Esophagus muscularis mucosa (tissue), 4 donors: ENCODE results near the gene RCCD1. TPM values are rescaled to one million over a fixed set of nuclear protein-coding genes. Genes with fewer than 3 reads are reported as not detected.
"Not testable (repeated sequence)": the region's sequence is repeated elsewhere in the genome, so short reads cannot be mapped to it uniquely, and the experiment has no call there.

Experiments
- DNase-seq: peaks from one replicate; pipeline ENCODE4 v3.0.0-alpha.2; 2017; ENCODE audit errors: extremely low spot score
- H3K27ac ChIP-seq, 4 donors: fragments of 200-600 bp; sonication (generic); replicated peaks in 1 of 4; 1 replicate in 3 of 4; 2 replicates in 1 of 4; pipeline ENCODE4 v1.5.1; 2016 to 2019; ENCODE audit warnings: mild to moderate bottlenecking in 1 of 4
- H3K27me3 ChIP-seq, 4 donors: fragments of 200-600 bp; sonication (generic); one replicate each; pipeline versions ENCODE4 v1.5.1 to v1.6.0; 2016 to 2019
- H3K36me3 ChIP-seq, 4 donors: fragments of 200-600 bp; sonication (generic); one replicate each; pipeline ENCODE4 v1.5.1; 2016 to 2019
- H3K4me1 ChIP-seq, 4 donors: fragments of 200-600 bp; sonication (generic); one replicate each; pipeline ENCODE4 v1.5.1; 2016 to 2019
- H3K4me3 ChIP-seq, 4 donors: fragments of 200-600 bp; sonication (generic); 1 replicate in 2 of 4; 2 replicates in 2 of 4; pipeline ENCODE4 v1.5.1; 2016 to 2019; ENCODE audit warnings: mild to moderate bottlenecking in 4 of 4, moderate library complexity in 1 of 4
- H3K9me3 ChIP-seq, 4 donors: fragments of 200-600 bp; sonication (generic); 1 replicate in 3 of 4; 2 replicates in 1 of 4; pipeline ENCODE4 v1.5.1; 2016 to 2019
- CTCF ChIP-seq, 3 experiments: fragments of 200-600 bp in 2 of 3; fragments of 450-650 bp in 1 of 3; sonication (generic) in 2 of 3; IDR thresholded peaks; one replicate each; pipeline ENCODE4 v1.5.1; 2017 to 2019; ENCODE audit warnings: antibody characterized with exemption in 3 of 3, mild to moderate bottlenecking in 2 of 3, moderate library complexity in 1 of 3
- EP300 ChIP-seq: sonication (generic); formaldehyde crosslinking; IDR thresholded peaks from one replicate; pipeline ENCODE4 v1.6.1; 2017; ENCODE audit warnings: antibody characterized with exemption
- POLR2A ChIP-seq: fragments of 450-650 bp; IDR thresholded peaks from one replicate; pipeline ENCODE4 v1.6.1; 2017; ENCODE audit warnings: antibody characterized with exemption, moderate library complexity, mild to moderate bottlenecking, low read depth
- POLR2AphosphoS5 ChIP-seq, 2 donors: sonication (generic); formaldehyde crosslinking; IDR thresholded peaks; one replicate each; pipeline ENCODE4 v1.6.1; 2017; ENCODE audit warnings: antibody characterized with exemption in 2 of 2
- WGBS: methylation state at CpG from one replicate; pipeline ENCODE4 v1.1.5; 2018; 5-methylcytosine and 5-hydroxymethylcytosine counted together
- intact Hi-C: fragments of 100-400 bp; cut with DNase I; formaldehyde crosslinking; loops from one replicate; pipeline ENCODE4 v1.15.1; 2023
- total RNA-seq, 4 donors: library from RNA; depleted of rRNA; stranded (reverse); fragments of >200 nt; gene quantifications; one replicate each; pipeline versions ENCODE4 v1.1.0 to v1.2.1, GENCODE V29; 2016

The RCCD1 gene
- total RNA-seq, 4 donors from 2014 or later, result 5.3 to 12.7 (median 9.2) TPM

GRCh38 chr15:90924375-90924774 lies 30.3 kb upstream of the RCCD1 start:
- no peaks in the 10 kb centered on the region for H3K27me3 ChIP-seq
- 94% methylated on average over 5 of the region's 5 CpGs for WGBS
- H3K4me3 ChIP-seq, result no peak overlapping the region
- H3K27ac ChIP-seq, result no peak overlapping the region
- TF ChIP-seq CTCF (IDR thresholded peaks at IDR 0.05), result no peak
- intact Hi-C loops, result no loop called here
- no peak for DNase-seq
- peaks cover 0 to 4% (median 3%) of the 10 kb centered on the region in 4 donors for H3K4me1 ChIP-seq
- peaks cover 12 to 27% (median 22%) of the 10 kb centered on the region in 4 donors for H3K36me3 ChIP-seq
- no peaks in the 10 kb centered on the region for H3K9me3 ChIP-seq

DNA sequence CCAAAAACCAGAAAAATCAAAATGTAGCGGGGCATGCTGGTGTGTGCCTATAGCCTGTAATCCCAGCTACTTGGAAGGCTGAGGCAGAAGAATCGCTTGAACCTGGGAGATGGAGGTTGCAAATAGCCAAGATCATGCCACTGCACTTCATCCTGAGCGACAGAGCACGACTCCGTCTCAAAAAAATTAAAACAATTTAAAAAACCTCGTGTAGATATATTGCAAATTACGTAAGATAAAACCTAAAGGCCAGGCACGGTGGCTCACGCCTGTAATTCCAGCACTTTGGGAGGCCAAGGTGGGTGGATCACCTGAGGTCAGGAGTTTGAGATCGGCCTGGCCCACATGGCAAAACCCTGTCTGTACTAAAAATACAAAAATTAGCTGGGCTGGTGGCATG lies 27.9 kb upstream of the RCCD1 start:
- H3K36me3 ChIP-seq, H3K9me3 ChIP-seq, DNase-seq, H3K27me3 ChIP-seq, H3K27ac ChIP-seq, intact Hi-C loops, H3K4me3 ChIP-seq: not testable (repeated sequence)
- peaks cover 15 to 24% (median 23%) of the 10 kb centered on the region in 4 donors for H3K4me1 ChIP-seq
- WGBS, result 91% methylated on average over 10 of the region's 10 CpGs

GRCh38 chr15:90928106-90928505 lies 26.6 kb upstream of the RCCD1 start:
- WGBS, result 85% methylated on average over 7 of the region's 7 CpGs
- H3K27ac ChIP-seq, result not testable (repeated sequence)

GRCh38 chr15:90929246-90930019 lies 25.3 kb upstream of the RCCD1 start:
- peak overlapping the region; percentile 86 to 94 (median 88) for H3K27ac ChIP-seq
- no peaks in the 10 kb centered on the region for H3K27me3 ChIP-seq
- intact Hi-C loops, result no loop called here
- no peaks in the 10 kb centered on the region for H3K36me3 ChIP-seq
- no peak for TF ChIP-seq CTCF (IDR thresholded peaks at IDR 0.05)
- TF ChIP-seq POLR2A, result no peak
- no peak for TF ChIP-seq EP300
- no peak for TF ChIP-seq POLR2AphosphoS5 (IDR thresholded peaks at IDR 0.05)
- no peaks in the 10 kb centered on the region for H3K9me3 ChIP-seq
- peaks cover 24 to 50% (median 43%) of the 10 kb centered on the region in 4 donors for H3K4me1 ChIP-seq
- DNase-seq, result no peak
- WGBS, result 60% methylated on average over 21 of the region's 21 CpGs
- peak overlapping the region; percentile 63 to 67 (median 63) for H3K4me3 ChIP-seq

More at GRCh38 chr15:90928106-90928505, 26.6 kb upstream of the RCCD1 start:
- H3K36me3 ChIP-seq, H3K9me3 ChIP-seq, H3K4me3 ChIP-seq, H3K27me3 ChIP-seq, intact Hi-C loops, DNase-seq: not testable (repeated sequence)
- H3K4me1 ChIP-seq, result peaks cover 23 to 37% (median 33%) of the 10 kb centered on the region in 4 donors

- Histone ChIP-seq H3K4me1 (peaks cover 34 to 63% (median 55%) of the 10 kb centered on the region in 4 donors), H3K9me3 (no peaks in the 10 kb centered on the region), H3K27ac (peak overlapping the region; percentile 86 to 94 (median 88)), H3K4me3 (peak overlapping the region; percentile 63 to 67 (median 63)), H3K36me3 (no peaks in the 10 kb centered on the region), H3K27me3 (no peaks in the 10 kb centered on the region)
- TF ChIP-seq CTCF (IDR thresholded peaks at IDR 0.05) (no peak), POLR2A (no peak), EP300 (no peak), POLR2AphosphoS5 (IDR thresholded peaks at IDR 0.05) (no peak)
- intact Hi-C loops, result no loop called here
- 67% methylated on average over 15 of the region's 15 CpGs for WGBS
- DNase-seq, result no peak
Measured at GRCh38 chr15:90930861-90931574, 23.7 kb upstream of the RCCD1 start.
